MM.1S (cell line): ENCODE data around the gene SLC35G3.

ENCODE experiments used
- DNase-seq: peaks from one replicate; pipeline ENCODE4 v3.0.0-alpha.2; 2015
- H2AFZ ChIP-seq: fragments of 300-600 bp; sonication (generic); 2 replicates; pipeline ENCODE4 v1.6.0; 2016; ENCODE audit warnings: antibody characterized with exemption, low read length
- H3F3A ChIP-seq: fragments of 300-600 bp; sonication (generic); 2 replicates; pipeline ENCODE4 v1.6.1; 2016; ENCODE audit warnings: mild to moderate bottlenecking, antibody characterized with exemption, low read length, moderate library complexity, mixed read lengths; ENCODE audit not compliant: insufficient read depth
- H3K27ac ChIP-seq: fragments of 300-600 bp; sonication (generic); 2 replicates; pipeline ENCODE4 v1.5.1; 2016; ENCODE audit warnings: mild to moderate bottlenecking, low read length
- H3K27me3 ChIP-seq: fragments of 300-600 bp; sonication (generic); replicated peaks from 2 replicates; pipeline ENCODE4 v1.6.0; 2016; ENCODE audit warnings: low read length; ENCODE audit not compliant: insufficient read depth
- H3K36me3 ChIP-seq: fragments of 300-600 bp; sonication (generic); replicated peaks from 2 replicates; pipeline ENCODE4 v1.6.1; 2016; ENCODE audit warnings: mild to moderate bottlenecking, low read length, mixed read lengths; ENCODE audit not compliant: insufficient read depth
- H3K4me1 ChIP-seq: fragments of 300-600 bp; sonication (generic); 2 replicates; pipeline ENCODE4 v1.6.1; 2016; ENCODE audit warnings: low read length, mixed read lengths
- H3K4me2 ChIP-seq: fragments of 300-600 bp; sonication (generic); 2 replicates; pipeline ENCODE4 v1.6.0; 2016; ENCODE audit warnings: low read depth, low read length
- H3K4me3 ChIP-seq: fragments of 300-600 bp; sonication (generic); 2 replicates; pipeline ENCODE4 v1.5.1; 2016; ENCODE audit warnings: low read length, mixed read lengths
- H3K79me2 ChIP-seq: fragments of 300-600 bp; sonication (generic); 2 replicates; pipeline ENCODE4 v1.6.1; 2016; ENCODE audit warnings: mixed run types, low read length, mixed read lengths
- H3K9ac ChIP-seq: fragments of 300-600 bp; sonication (generic); 2 replicates; pipeline ENCODE4 v1.6.1; 2016; ENCODE audit warnings: low read length, mixed read lengths
- H3K9me2 ChIP-seq: fragments of 300-600 bp; sonication (generic); replicated peaks from 2 replicates; pipeline ENCODE4 v1.6.1; 2016; ENCODE audit warnings: mild to moderate bottlenecking, low read length, mixed read lengths; ENCODE audit not compliant: insufficient read depth
- H3K9me3 ChIP-seq: fragments of 300-600 bp; sonication (generic); replicated peaks from 2 replicates; pipeline ENCODE4 v1.6.1; 2016; ENCODE audit warnings: mild to moderate bottlenecking, low read length, mixed read lengths; ENCODE audit not compliant: insufficient read depth
- H4K20me1 ChIP-seq: fragments of 300-600 bp; sonication (generic); 2 replicates; pipeline ENCODE4 v1.6.1; 2016; ENCODE audit warnings: mild to moderate bottlenecking, low read length, moderate library complexity, mixed read lengths; ENCODE audit not compliant: insufficient read depth
- EZH2 ChIP-seq: fragments of 300-600 bp; sonication (generic); optimal IDR thresholded peaks from 2 replicates; pipeline ENCODE3; 2017; ENCODE audit warnings: low read depth, mild to moderate bottlenecking, antibody characterized with exemption, low read length, mixed read lengths
- EZH2phosphoT487 ChIP-seq: fragments of 300-600 bp; sonication (generic); IDR thresholded peaks from 2 replicates; pipeline ENCODE4 v1.6.1; 2018; ENCODE audit warnings: antibody characterized with exemption, low read length
- TF ChIP-seq, protein P1 (sequence below): fragments of 300-600 bp; sonication (generic); IDR thresholded peaks from 2 replicates; pipeline ENCODE4 v1.5.1; 2016; ENCODE audit warnings: antibody characterized with exemption, low read length, mixed read lengths

The SLC35G3 gene

GRCh38 chr17:35170968-35171771 lies 23.0 kb downstream of the SLC35G3 start:
- no peak overlapping the region for H3K4me3 ChIP-seq

GRCh38 chr17:35169835-35170363 lies 24.3 kb downstream of the SLC35G3 start:
- H3K27me3 ChIP-seq = no peaks in the 10 kb centered on the region
- no peaks in the 10 kb centered on the region for H3K9me2 ChIP-seq
- DNase-seq = no peak

More at GRCh38 chr17:35170968-35171771, 23.0 kb downstream of the SLC35G3 start:
- no peaks in the 10 kb centered on the region for H3K9me2 ChIP-seq
- no peak overlapping the region for H3K27ac ChIP-seq
- no peaks in the 10 kb centered on the region for H3K79me2 ChIP-seq
- H3K4me2 ChIP-seq = no peak overlapping the region
- H3K4me1 ChIP-seq = no peaks in the 10 kb centered on the region
- no peak overlapping the region for H2AFZ ChIP-seq
- no peaks in the 10 kb centered on the region for H3K9me3 ChIP-seq
- no peak for TF ChIP-seq EZH2phosphoT487
- TF ChIP-seq, protein P1, sequence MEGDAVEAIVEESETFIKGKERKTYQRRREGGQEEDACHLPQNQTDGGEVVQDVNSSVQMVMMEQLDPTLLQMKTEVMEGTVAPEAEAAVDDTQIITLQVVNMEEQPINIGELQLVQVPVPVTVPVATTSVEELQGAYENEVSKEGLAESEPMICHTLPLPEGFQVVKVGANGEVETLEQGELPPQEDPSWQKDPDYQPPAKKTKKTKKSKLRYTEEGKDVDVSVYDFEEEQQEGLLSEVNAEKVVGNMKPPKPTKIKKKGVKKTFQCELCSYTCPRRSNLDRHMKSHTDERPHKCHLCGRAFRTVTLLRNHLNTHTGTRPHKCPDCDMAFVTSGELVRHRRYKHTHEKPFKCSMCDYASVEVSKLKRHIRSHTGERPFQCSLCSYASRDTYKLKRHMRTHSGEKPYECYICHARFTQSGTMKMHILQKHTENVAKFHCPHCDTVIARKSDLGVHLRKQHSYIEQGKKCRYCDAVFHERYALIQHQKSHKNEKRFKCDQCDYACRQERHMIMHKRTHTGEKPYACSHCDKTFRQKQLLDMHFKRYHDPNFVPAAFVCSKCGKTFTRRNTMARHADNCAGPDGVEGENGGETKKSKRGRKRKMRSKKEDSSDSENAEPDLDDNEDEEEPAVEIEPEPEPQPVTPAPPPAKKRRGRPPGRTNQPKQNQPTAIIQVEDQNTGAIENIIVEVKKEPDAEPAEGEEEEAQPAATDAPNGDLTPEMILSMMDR = peak; percentile 23; the same call in 1 of the 2 replicates
- no peak for TF ChIP-seq EZH2
- H3K27me3 ChIP-seq = no peaks in the 10 kb centered on the region
- H3K9ac ChIP-seq = no peak overlapping the region
- H3K36me3 ChIP-seq = no peaks in the 10 kb centered on the region
- no peaks in the 10 kb centered on the region for H4K20me1 ChIP-seq
- peak; percentile 27 for DNase-seq
- no peaks in the 10 kb centered on the region for H3F3A ChIP-seq

GRCh38 chr17:35167666-35168065 lies 26.5 kb downstream of the SLC35G3 start:
- no peaks in the 10 kb centered on the region for H4K20me1 ChIP-seq
- H3K4me3 ChIP-seq = no peak overlapping the region
- H3K27me3 ChIP-seq = no peaks in the 10 kb centered on the region
- no peaks in the 10 kb centered on the region for H3K4me1 ChIP-seq
- H3K4me2 ChIP-seq = no peak overlapping the region
- no peak for DNase-seq
- no peaks in the 10 kb centered on the region for H3F3A ChIP-seq
- H3K79me2 ChIP-seq = no peaks in the 10 kb centered on the region
- TF ChIP-seq, protein P1 = no peak
- TF ChIP-seq EZH2 = no peak
- no peak for TF ChIP-seq EZH2phosphoT487
- no peak overlapping the region for H3K27ac ChIP-seq
- H3K36me3 ChIP-seq = no peaks in the 10 kb centered on the region
- no peak overlapping the region for H2AFZ ChIP-seq
- no peak overlapping the region for H3K9ac ChIP-seq
- no peaks in the 10 kb centered on the region for H3K9me3 ChIP-seq
- no peaks in the 10 kb centered on the region for H3K9me2 ChIP-seq

More at GRCh38 chr17:35169835-35170363, 24.3 kb downstream of the SLC35G3 start:
- H3K9me3 ChIP-seq = no peaks in the 10 kb centered on the region
- no peak for TF ChIP-seq EZH2
- no peak for TF ChIP-seq EZH2phosphoT487
- TF ChIP-seq, protein P1 = no peak
- no peaks in the 10 kb centered on the region for H3K36me3 ChIP-seq
- H3K27ac ChIP-seq = no peak overlapping the region
- no peaks in the 10 kb centered on the region for H3K79me2 ChIP-seq
- no peak overlapping the region for H3K4me2 ChIP-seq
- H4K20me1 ChIP-seq = no peaks in the 10 kb centered on the region
- no peak overlapping the region for H2AFZ ChIP-seq
- no peak overlapping the region for H3K9ac ChIP-seq
- H3F3A ChIP-seq = no peaks in the 10 kb centered on the region
- H3K4me1 ChIP-seq = no peaks in the 10 kb centered on the region
- no peak overlapping the region for H3K4me3 ChIP-seq
